WTC11 (cell line): Measurements from ENCODE around the gene GRIN1. TPM values are rescaled to one million over a fixed set of nuclear protein-coding genes. Genes with fewer than 3 reads are reported as not detected.
A peak's percentile ranks its signal among the peaks of the same experiment; 100 is the strongest.

Experiments used
- ATAC-seq: fragments of 200-7000 bp; cut with Tn5 transposase; 2 replicates; pipeline ENCODE4 v1.10.0; 2021; ENCODE audit warnings: mild to moderate bottlenecking, moderate library complexity
- CTCF ChIA-PET: fragments of 300-600 bp; sonication (Branson Sonifier 250); formaldehyde crosslinking; loops from one replicate; lab custom pipeline; 2021; ENCODE audit warnings: antibody characterized with exemption; lab: Charles Lee
- POLR2A ChIA-PET: fragments of 350-600 bp; sonication (Branson Sonifier 250); formaldehyde crosslinking; loops from one replicate; lab custom pipeline; 2021; ENCODE audit warnings: antibody characterized with exemption; lab: Charles Lee
- DNase-seq: peaks from one replicate; pipeline ENCODE4 v3.0.0; 2021; ENCODE audit warnings: low spot score
- H3K27ac Mint-ChIP-seq: 2 replicates; pipeline ENCODE4 v1.8.0; 2021; ENCODE audit warnings: mixed read lengths
- H3K27me3 Mint-ChIP-seq: 2 replicates; pipeline ENCODE4 v1.8.0; 2021; ENCODE audit warnings: low read depth, mild to moderate bottlenecking, moderate library complexity, mixed read lengths
- H3K36me3 Mint-ChIP-seq: 2 replicates; pipeline ENCODE4 v1.8.0; 2021; ENCODE audit warnings: mixed read lengths
- H3K4me1 Mint-ChIP-seq: 2 replicates; pipeline ENCODE4 v1.8.0; 2022; ENCODE audit warnings: mixed read lengths
- H3K4me3 Mint-ChIP-seq: 2 replicates; pipeline ENCODE4 v1.8.0; 2021; ENCODE audit warnings: mild to moderate bottlenecking, moderate library complexity, mixed read lengths
- H3K9me3 Mint-ChIP-seq: 2 replicates; pipeline ENCODE4 v1.8.0; 2021; ENCODE audit warnings: mixed read lengths
- CDX4 ChIP-seq: fragments of 250-450 bp; sonication (Bioruptor Pico); IDR thresholded peaks from 2 replicates; pipeline ENCODE4 v1.9.0; 2021; ENCODE audit warnings: moderate library complexity, mild to moderate bottlenecking, inconsistent platforms, borderline replicate concordance
- CREM ChIP-seq: sonication (generic); formaldehyde crosslinking; IDR thresholded peaks from 2 replicates; pipeline ENCODE4 v1.8.1; 2022; ENCODE audit warnings: mild to moderate bottlenecking, missing genetic modification reagents, moderate library complexity
- ETV6 ChIP-seq: sonication (generic); formaldehyde crosslinking; IDR thresholded peaks from 2 replicates; pipeline ENCODE4 v1.8.1; 2022; ENCODE audit warnings: mild to moderate bottlenecking, missing genetic modification reagents
- GABPB1 ChIP-seq: sonication (generic); formaldehyde crosslinking; IDR thresholded peaks from 2 replicates; pipeline ENCODE4 v1.8.1; 2023; ENCODE audit warnings: mild to moderate bottlenecking, missing genetic modification reagents
- GTF2I ChIP-seq: fragments of 250-450 bp; sonication (Bioruptor Pico); conservative IDR thresholded peaks from 2 replicates; pipeline ENCODE4 v1.4.0; 2021; ENCODE audit warnings: mild to moderate bottlenecking
- HMGA2 ChIP-seq: fragments of 250-450 bp; sonication (Bioruptor Pico); IDR thresholded peaks from 2 replicates; pipeline ENCODE4 v1.4.0; 2021; ENCODE audit warnings: mild to moderate bottlenecking, moderate library complexity
- JAZF1 ChIP-seq: fragments of 250-450 bp; sonication (Bioruptor Pico); IDR thresholded peaks from 2 replicates; pipeline ENCODE4 v1.9.0; 2021; ENCODE audit warnings: moderate library complexity, mild to moderate bottlenecking, inconsistent platforms
- NFE2L1 ChIP-seq: sonication (generic); formaldehyde crosslinking; IDR thresholded peaks from 2 replicates; pipeline ENCODE4 v1.8.1; 2023; ENCODE audit warnings: missing genetic modification reagents
- NFYB ChIP-seq: sonication (generic); formaldehyde crosslinking; conservative IDR thresholded peaks from 2 replicates; pipeline ENCODE4 v1.8.0; 2022; ENCODE audit warnings: low read depth, missing genetic modification reagents
- NR3C1 ChIP-seq: sonication (generic); formaldehyde crosslinking; conservative IDR thresholded peaks from 2 replicates; pipeline ENCODE4 v1.8.1; 2023; ENCODE audit warnings: low read depth, mild to moderate bottlenecking, missing genetic modification reagents
- OVOL2 ChIP-seq: fragments of 250-450 bp; sonication (Bioruptor Pico); IDR thresholded peaks from 2 replicates; pipeline ENCODE4 v1.9.0; 2021; ENCODE audit warnings: mild to moderate bottlenecking, borderline replicate concordance
- PRRX2 ChIP-seq: fragments of 250-450 bp; sonication (Bioruptor Pico); IDR thresholded peaks from 2 replicates; pipeline ENCODE4 v1.8.0; 2021; ENCODE audit warnings: mild to moderate bottlenecking
- STAT6 ChIP-seq: sonication (generic); formaldehyde crosslinking; conservative IDR thresholded peaks from 2 replicates; pipeline ENCODE4 v1.8.1; 2023; ENCODE audit warnings: mild to moderate bottlenecking, low read depth, missing genetic modification reagents, moderate library complexity
- TEAD4 ChIP-seq: sonication (generic); formaldehyde crosslinking; IDR thresholded peaks from 2 replicates; pipeline ENCODE4 v1.8.0; 2022; ENCODE audit warnings: mild to moderate bottlenecking, missing genetic modification reagents
- ZNF317 ChIP-seq: sonication (generic); formaldehyde crosslinking; IDR thresholded peaks from 2 replicates; pipeline ENCODE4 v1.8.1; 2023; ENCODE audit warnings: low read depth, mild to moderate bottlenecking, moderate library complexity, missing genetic modification reagents, borderline replicate concordance
- ZNF416 ChIP-seq: fragments of 250-450 bp; sonication (Bioruptor Pico); IDR thresholded peaks from 2 replicates; pipeline ENCODE4 v1.9.0; 2021; ENCODE audit warnings: mild to moderate bottlenecking, inconsistent platforms
- total RNA-seq: library from RNA; stranded (reverse); gene quantifications from 3 replicates; pipeline ENCODE4 v1.2.3, GENCODE V29; 2021
- TF ChIP-seq, protein P1 (sequence below): fragments of 250-450 bp; sonication (Bioruptor Pico); conservative IDR thresholded peaks from 2 replicates; pipeline ENCODE4 v1.9.0; 2021; ENCODE audit warnings: mild to moderate bottlenecking
- TF ChIP-seq, protein P2 (sequence below): fragments of 250-450 bp; sonication (Bioruptor Pico); IDR thresholded peaks from 2 replicates; pipeline ENCODE4 v1.9.0; 2021; ENCODE audit warnings: mild to moderate bottlenecking
- TF ChIP-seq, protein P3 (sequence below): sonication (generic); formaldehyde crosslinking; IDR thresholded peaks from 2 replicates; pipeline ENCODE4 v1.8.0; 2022; ENCODE audit warnings: mild to moderate bottlenecking, missing genetic modification reagents
- TF ChIP-seq, protein P4 (sequence below): sonication (generic); formaldehyde crosslinking; IDR thresholded peaks from 2 replicates; pipeline ENCODE4 v1.8.0; 2023; ENCODE audit warnings: missing genetic modification reagents

Gene GRIN1
- total RNA-seq, 1 experiment from 2014 or later: 4.1 TPM

GRCh38 chr9:137148661-137149060, 9.7 kb downstream of the GRIN1 start:
- ChIA-PET CTCF (interaction anchor here (1.0 to 1.7 kb wide), 6 partner anchors 14 to 306 kb away, joined by 3 to 8 read pairs (median 4); partner anchors contain the start of genes AJM1, NPDC1 and TPRN), POLR2A (no interaction called here)
- Mint-ChIP-seq H3K4me3 (no peak overlapping the region), H3K27ac (no peak overlapping the region), H3K27me3 (peaks cover 5% of the 10 kb centered on the region; the same call in 1 of the 2 replicates), H3K9me3 (no peaks in the 10 kb centered on the region)
- ATAC-seq: no peak
- TF ChIP-seq NFYB (CRISPR knock-in tag) (no peak), TEAD4 (no peak), ZNF317 (no peak), ETV6 (CRISPR knock-in tag) (no peak)
- TF ChIP-seq, protein P1, sequence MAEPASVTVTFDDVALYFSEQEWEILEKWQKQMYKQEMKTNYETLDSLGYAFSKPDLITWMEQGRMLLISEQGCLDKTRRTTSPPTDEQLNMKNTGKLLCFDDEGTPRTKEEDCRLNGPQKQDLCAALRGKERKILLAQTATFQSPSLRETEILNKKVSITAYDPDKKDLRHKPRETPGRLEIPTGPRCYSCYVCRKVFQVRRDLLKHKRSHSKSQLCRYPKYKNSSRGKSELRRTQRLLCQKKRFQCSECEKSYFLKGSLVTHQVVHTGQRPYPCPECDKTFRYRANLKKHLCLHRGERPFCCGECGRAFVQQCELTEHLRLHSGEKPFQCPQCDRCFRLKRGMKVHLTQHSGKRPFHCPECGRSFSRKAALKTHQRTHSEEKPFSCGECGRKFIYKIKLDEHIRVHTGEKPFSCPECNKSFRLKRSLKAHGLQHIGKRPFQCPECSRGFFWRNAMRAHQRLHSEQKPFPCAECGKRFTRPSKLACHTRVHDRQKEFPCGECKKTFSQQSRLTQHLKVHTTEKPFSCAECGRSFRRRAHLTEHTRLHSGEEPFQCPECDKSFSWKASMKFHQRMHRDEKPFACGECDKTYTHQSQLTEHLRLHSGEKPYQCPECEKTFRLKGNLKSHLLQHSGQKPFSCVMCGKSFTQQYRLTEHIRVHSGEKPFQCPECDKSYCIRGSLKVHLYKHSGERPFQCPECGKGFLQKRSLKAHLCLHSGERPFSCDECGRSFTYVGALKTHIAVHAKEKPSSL (CRISPR knock-in tag): no peak
- TF ChIP-seq, protein P2, sequence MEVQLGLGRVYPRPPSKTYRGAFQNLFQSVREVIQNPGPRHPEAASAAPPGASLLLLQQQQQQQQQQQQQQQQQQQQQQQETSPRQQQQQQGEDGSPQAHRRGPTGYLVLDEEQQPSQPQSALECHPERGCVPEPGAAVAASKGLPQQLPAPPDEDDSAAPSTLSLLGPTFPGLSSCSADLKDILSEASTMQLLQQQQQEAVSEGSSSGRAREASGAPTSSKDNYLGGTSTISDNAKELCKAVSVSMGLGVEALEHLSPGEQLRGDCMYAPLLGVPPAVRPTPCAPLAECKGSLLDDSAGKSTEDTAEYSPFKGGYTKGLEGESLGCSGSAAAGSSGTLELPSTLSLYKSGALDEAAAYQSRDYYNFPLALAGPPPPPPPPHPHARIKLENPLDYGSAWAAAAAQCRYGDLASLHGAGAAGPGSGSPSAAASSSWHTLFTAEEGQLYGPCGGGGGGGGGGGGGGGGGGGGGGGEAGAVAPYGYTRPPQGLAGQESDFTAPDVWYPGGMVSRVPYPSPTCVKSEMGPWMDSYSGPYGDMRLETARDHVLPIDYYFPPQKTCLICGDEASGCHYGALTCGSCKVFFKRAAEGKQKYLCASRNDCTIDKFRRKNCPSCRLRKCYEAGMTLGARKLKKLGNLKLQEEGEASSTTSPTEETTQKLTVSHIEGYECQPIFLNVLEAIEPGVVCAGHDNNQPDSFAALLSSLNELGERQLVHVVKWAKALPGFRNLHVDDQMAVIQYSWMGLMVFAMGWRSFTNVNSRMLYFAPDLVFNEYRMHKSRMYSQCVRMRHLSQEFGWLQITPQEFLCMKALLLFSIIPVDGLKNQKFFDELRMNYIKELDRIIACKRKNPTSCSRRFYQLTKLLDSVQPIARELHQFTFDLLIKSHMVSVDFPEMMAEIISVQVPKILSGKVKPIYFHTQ (CRISPR knock-in tag): no peak
- TF ChIP-seq, protein P3, sequence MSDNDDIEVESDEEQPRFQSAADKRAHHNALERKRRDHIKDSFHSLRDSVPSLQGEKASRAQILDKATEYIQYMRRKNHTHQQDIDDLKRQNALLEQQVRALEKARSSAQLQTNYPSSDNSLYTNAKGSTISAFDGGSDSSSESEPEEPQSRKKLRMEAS (CRISPR knock-in tag): no peak
- TF ChIP-seq, all 79 proteins: peak for 0
- no peaks in the 10 kb centered on the region; the same call in 1 of the 2 replicates for H3K4me1 Mint-ChIP-seq
- no peaks in the 10 kb centered on the region for H3K36me3 Mint-ChIP-seq
- no peak for DNase-seq

DNA sequence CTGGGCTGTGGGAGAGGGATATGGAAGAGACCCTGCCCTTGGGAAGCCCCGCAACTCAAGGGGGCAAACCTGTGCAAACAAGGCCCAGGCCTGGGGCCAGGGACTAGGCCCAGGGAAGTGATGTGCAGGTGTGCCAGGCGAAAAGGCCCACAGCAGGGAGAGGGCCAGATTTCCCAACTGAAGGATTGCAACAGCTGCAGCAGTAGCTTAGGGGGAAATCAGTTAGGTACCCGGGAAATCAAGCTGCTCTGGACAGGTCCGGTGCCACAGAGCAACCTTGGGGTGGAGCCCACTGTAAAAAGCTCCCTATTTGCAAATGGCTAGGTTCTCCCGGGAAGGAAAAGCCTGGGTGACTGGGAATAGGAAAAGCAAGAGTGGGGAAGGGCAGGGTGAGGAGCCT, 10.4 kb downstream of the GRIN1 start:
- Mint-ChIP-seq H3K27ac (no peak overlapping the region), H3K36me3 (no peaks in the 10 kb centered on the region), H3K9me3 (no peaks in the 10 kb centered on the region), H3K27me3 (peaks cover 2% of the 10 kb centered on the region; the same call in 1 of the 2 replicates), H3K4me3 (no peak overlapping the region), H3K4me1 (no peaks in the 10 kb centered on the region; the same call in 1 of the 2 replicates)
- TF ChIP-seq CDX4 (CRISPR knock-in tag): no peak
- no peak for ATAC-seq
- no peak for DNase-seq
- ChIA-PET CTCF (interaction anchor here (0.8 to 3.6 kb wide), 8 partner anchors 13 to 307 kb away, joined by 3 to 19 read pairs (median 5); partner anchors contain the start of genes AJM1 and NPDC1), POLR2A (interaction anchor here (0.5 kb wide), 1 partner anchor 14 kb away, joined by 4 read pairs; no protein-coding TSS in a partner anchor)

DNA sequence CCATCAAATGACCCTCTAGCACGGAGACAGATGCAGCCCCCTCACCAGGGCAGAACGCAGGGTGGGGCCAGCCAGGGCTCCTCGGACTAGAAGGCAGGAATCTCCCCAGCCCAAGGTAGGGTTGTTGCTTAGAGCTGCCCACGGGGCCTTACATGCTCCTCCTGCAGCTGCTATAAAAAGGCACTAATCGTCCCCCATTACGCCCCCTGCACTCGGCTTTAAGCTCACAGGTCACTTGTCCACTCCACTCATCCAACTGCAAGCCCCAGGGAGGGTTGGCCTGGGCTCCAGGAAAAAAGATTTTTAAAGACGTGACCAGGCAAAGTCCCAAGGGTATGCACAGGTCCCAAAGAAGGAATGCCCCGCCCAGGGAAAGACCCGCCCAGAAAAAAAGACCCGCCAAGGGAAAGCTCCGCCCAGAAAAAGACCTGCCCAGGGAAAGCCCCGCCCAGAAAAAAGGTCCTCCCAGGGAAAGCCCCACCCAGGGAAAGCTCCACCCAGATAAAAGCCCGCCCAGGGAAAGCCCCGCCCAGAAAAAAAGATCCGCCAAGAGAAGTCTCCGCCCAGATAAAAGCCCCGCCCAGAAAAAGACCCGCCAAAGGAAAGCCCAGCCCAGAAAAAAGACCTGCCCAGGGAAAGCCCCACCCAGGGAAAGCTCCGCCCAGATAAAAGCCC, 11.1 kb downstream of the GRIN1 start:
- Mint-ChIP-seq H3K9me3 (no peaks in the 10 kb centered on the region), H3K27me3 (peaks cover 9% of the 10 kb centered on the region), H3K36me3 (no peaks in the 10 kb centered on the region), H3K4me1 (no peaks in the 10 kb centered on the region; the same call in 1 of the 2 replicates), H3K27ac (no peak overlapping the region), H3K4me3 (no peak overlapping the region)
- DNase-seq (peak; percentile 78), ATAC-seq (peak; percentile 8)
- CTCF ChIA-PET: interaction anchor here (0.6 to 3.6 kb wide), 14 partner anchors 11 to 303 kb away, joined by 3 to 19 read pairs (median 5); partner anchors contain the start of genes GRIN1 and PAXX
- POLR2A ChIA-PET: no interaction called here
- no peak for TF ChIP-seq JAZF1 (CRISPR knock-in tag)
- TF ChIP-seq ZNF416 (CRISPR knock-in tag): no peak
- no peak for TF ChIP-seq PRRX2 (CRISPR knock-in tag)
- TF ChIP-seq GTF2I (CRISPR knock-in tag): no peak
- TF ChIP-seq STAT6: no peak
- no peak for TF ChIP-seq GABPB1
- TF ChIP-seq ETV6 (CRISPR knock-in tag): no peak
- no peak for TF ChIP-seq CREM (CRISPR knock-in tag)
- TF ChIP-seq NR3C1 (CRISPR knock-in tag): no peak
- no peak for TF ChIP-seq OVOL2 (CRISPR knock-in tag)
- TF ChIP-seq, protein P4, sequence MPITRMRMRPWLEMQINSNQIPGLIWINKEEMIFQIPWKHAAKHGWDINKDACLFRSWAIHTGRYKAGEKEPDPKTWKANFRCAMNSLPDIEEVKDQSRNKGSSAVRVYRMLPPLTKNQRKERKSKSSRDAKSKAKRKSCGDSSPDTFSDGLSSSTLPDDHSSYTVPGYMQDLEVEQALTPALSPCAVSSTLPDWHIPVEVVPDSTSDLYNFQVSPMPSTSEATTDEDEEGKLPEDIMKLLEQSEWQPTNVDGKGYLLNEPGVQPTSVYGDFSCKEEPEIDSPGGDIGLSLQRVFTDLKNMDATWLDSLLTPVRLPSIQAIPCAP (CRISPR knock-in tag): no peak
- no peak for TF ChIP-seq HMGA2 (CRISPR knock-in tag)
- no peak for TF ChIP-seq NFYB (CRISPR knock-in tag)
- no peak for TF ChIP-seq NFE2L1
